AG04450 (cell line): ENCODE results near the gene RABGAP1L. TPM values are rescaled to one million over a fixed set of nuclear protein-coding genes. Genes with fewer than 3 reads are reported as not detected.

Experiments
- CTCF ChIA-PET: fragments of 300-600, 350-600 bp; formaldehyde crosslinking; extraction: SDS; loops from one replicate; lab custom pipeline; 2022; ENCODE audit warnings: antibody characterized with exemption, inconsistent platforms; lab: Charles Lee
- POLR2A ChIA-PET: fragments of 350-600 bp; formaldehyde crosslinking; extraction: SDS; loops from one replicate; lab custom pipeline; 2021; ENCODE audit warnings: antibody characterized with exemption, inconsistent platforms; lab: Yijun Ruan, JAX
- DNase-seq: peaks from one replicate; pipeline ENCODE4 v3.0.0-alpha.2; 2011; ENCODE audit warnings: low read depth, low spot score
- H3K27ac ChIP-seq: one replicate; pipeline ENCODE4 v1.5.1; 2012; ENCODE audit warnings: low read depth, low read length, control low read depth
- H3K27me3 ChIP-seq: one replicate; pipeline ENCODE4 v1.6.0; 2012; ENCODE audit warnings: low read length; ENCODE audit not compliant: control insufficient read depth, insufficient read depth
- H3K4me3 ChIP-seq: 2 replicates; pipeline ENCODE4 v1.5.1; 2011; ENCODE audit warnings: mild to moderate bottlenecking, low read depth, low read length, control low read depth
- H3K9me3 ChIP-seq: 2 replicates; pipeline ENCODE4 v1.5.1; 2012; ENCODE audit warnings: low read length; ENCODE audit not compliant: control insufficient read depth, insufficient read depth
- polyA plus RNA-seq: library from polyadenylated mRNA; depleted of rRNA; stranded (reverse); fragments of >200 nt; gene quantifications from 2 replicates; pipeline ENCODE4 v1.2.3, GENCODE V29; 2011
- TF ChIP-seq, protein P1 (sequence below): IDR thresholded peaks from 2 replicates; pipeline ENCODE4 v1.5.1; 2011; ENCODE audit warnings: low read depth, low read length, control low read depth, inconsistent platforms

The RABGAP1L gene
- polyA plus RNA-seq, 1 experiment: 21.2 TPM

DNA sequence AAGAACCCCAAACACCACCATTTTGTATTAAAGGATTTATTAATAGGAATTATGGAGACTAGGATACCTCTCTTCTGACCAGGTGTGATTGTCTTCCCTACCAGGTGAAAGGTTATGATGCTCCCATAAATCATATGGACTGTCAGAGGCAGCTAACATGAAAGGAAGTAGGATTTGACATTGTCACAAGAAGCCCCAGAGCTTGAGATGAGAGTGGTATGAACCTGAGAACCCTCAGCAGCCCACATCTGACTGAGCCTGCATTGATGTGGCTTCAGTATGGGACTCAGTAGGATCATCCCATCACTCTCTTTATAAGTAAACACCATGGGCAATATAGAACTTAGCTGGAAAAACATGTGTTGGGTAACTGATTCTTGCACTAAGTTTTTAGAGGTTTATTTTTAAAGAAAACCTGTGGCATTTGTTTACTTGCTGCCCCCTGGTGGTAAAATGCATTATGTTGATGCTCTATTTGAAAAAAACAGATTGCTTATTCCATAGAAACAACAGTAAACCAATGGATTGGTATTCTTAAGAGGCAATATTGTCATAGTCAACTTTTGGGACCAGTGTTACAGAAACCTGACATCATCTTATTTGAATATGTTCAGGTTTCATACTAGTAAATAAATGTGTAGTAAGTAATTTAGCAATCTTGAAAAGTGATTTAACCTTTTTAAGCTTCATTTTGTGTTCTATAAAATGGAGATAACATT is 823.8 kb downstream of the RABGAP1L start:
- POLR2A ChIA-PET: no interaction called here
- CTCF ChIA-PET: interaction anchor here (0.6 to 3.9 kb wide), 32 partner anchors 9 to 1980 kb away, joined by 3 to 24 read pairs (median 4); partner anchors contain the start of gene MRPS14

DNA sequence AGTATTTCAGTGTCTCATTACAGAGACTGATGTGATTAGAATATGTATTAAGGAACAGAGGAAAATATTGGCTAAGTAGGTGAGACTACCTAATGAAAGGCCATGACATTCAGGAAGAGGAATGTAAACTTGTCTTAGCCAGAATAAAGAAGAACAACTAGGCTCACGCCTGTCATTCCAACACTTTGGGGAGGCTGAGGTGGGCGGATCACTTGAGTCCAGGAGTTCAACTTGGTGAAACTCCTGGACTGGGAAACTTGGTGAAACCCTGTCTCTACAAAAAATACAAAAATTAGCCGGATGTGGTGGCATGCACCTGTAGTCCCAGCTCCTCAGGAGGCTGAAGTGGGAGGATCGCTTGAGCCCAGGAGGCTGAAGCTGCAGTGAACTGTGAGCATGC is 825.6 kb downstream of the RABGAP1L start:
- no peak for DNase-seq
- ChIA-PET POLR2A (interaction anchor here (2.2 kb wide), 1 partner anchor 14 kb away, joined by 4 read pairs; the partner anchor contains the start of gene CACYBP), CTCF (interaction anchor here (0.9 to 1.7 kb wide), 3 partner anchors 13 to 221 kb away, joined by 4 to 6 read pairs (median 5); no protein-coding TSS in a partner anchor)
- H3K27ac ChIP-seq: no peak overlapping the region
- H3K27me3 ChIP-seq: no peaks in the 10 kb centered on the region
- no peaks in the 10 kb centered on the region for H3K9me3 ChIP-seq
- TF ChIP-seq, protein P1, sequence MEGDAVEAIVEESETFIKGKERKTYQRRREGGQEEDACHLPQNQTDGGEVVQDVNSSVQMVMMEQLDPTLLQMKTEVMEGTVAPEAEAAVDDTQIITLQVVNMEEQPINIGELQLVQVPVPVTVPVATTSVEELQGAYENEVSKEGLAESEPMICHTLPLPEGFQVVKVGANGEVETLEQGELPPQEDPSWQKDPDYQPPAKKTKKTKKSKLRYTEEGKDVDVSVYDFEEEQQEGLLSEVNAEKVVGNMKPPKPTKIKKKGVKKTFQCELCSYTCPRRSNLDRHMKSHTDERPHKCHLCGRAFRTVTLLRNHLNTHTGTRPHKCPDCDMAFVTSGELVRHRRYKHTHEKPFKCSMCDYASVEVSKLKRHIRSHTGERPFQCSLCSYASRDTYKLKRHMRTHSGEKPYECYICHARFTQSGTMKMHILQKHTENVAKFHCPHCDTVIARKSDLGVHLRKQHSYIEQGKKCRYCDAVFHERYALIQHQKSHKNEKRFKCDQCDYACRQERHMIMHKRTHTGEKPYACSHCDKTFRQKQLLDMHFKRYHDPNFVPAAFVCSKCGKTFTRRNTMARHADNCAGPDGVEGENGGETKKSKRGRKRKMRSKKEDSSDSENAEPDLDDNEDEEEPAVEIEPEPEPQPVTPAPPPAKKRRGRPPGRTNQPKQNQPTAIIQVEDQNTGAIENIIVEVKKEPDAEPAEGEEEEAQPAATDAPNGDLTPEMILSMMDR: no peak
- H3K4me3 ChIP-seq: no peak overlapping the region

More for the DNA sequence above, 823.8 kb downstream of the RABGAP1L start:
- no peaks in the 10 kb centered on the region for H3K27me3 ChIP-seq
- TF ChIP-seq, protein P1: peak; percentile 58
- DNase-seq: no peak
- no peak overlapping the region for H3K4me3 ChIP-seq
- no peaks in the 10 kb centered on the region for H3K9me3 ChIP-seq
- H3K27ac ChIP-seq: no peak overlapping the region

DNA sequence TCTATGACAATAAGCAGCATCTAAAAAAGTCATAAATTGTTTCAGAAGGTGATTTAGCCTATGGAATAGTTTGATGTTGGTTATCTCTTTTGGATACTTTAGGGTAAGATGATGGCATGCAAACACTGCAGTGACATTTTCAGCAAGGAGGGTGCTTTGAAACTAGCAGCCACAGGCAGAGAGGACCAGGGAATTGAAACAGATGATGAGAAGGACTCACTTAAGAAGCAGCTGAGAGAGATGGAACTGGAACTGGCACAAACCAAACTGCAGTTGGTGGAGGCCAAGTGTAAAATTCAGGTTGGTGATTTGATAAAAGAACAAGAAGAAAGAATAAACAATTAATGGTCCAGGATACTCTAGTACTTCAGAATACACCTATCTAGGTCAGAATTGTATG is 829.2 kb downstream of the RABGAP1L start:
- Histone ChIP-seq H3K27me3 (no peaks in the 10 kb centered on the region), H3K4me3 (no peak overlapping the region), H3K9me3 (no peaks in the 10 kb centered on the region), H3K27ac (no peak overlapping the region)
- CTCF ChIA-PET: no interaction called here
- DNase-seq: no peak
- POLR2A ChIA-PET: interaction anchor here (1.4 kb wide), 1 partner anchor 10 kb away, joined by 4 read pairs; no protein-coding TSS in a partner anchor
- TF ChIP-seq, protein P1: no peak

DNA sequence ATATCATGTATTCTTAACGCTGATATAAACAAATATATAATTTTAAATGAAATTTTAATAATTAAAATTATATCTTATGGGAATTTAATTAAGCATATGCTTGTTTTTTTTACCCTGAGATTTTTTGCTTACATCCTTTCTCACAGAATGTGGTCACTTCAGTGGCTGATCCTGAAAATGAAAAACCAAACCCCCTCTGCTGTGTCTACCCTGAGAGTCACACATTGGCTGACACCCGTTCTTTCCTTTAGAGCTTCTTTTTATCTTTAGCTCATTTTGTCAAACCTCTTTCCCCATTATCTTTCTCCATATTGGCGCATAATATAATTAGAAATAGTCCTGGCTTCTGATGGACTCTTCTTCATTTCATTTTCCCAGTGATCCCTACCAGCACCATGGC is 829.7 kb downstream of the RABGAP1L start:
- POLR2A ChIA-PET: interaction anchor here (1.4 kb wide), 1 partner anchor 10 kb away, joined by 4 read pairs; no protein-coding TSS in a partner anchor
- CTCF ChIA-PET: interaction anchor here (1.4 to 1.5 kb wide), 2 partner anchors 10 to 189 kb away, joined by 3 to 8 read pairs; no protein-coding TSS in a partner anchor

More for the DNA sequence above, 829.7 kb downstream of the RABGAP1L start:
- no peaks in the 10 kb centered on the region for H3K9me3 ChIP-seq
- H3K27ac ChIP-seq: no peak overlapping the region
- DNase-seq: no peak
- no peaks in the 10 kb centered on the region for H3K27me3 ChIP-seq
- TF ChIP-seq, protein P1: no peak
- H3K4me3 ChIP-seq: no peak overlapping the region
